ENCODE data around the gene SERPINB8. TPM values are rescaled to one million over a fixed set of nuclear protein-coding genes. Genes with fewer than 3 reads are reported as not detected.
"Not testable (repeated sequence)": the region's sequence is repeated elsewhere in the genome, so short reads cannot be mapped to it uniquely, and the experiment has no call there.

Gene SERPINB8
- total RNA-seq, 1 experiment from 2014 or later, result 2.0 TPM

DNA sequence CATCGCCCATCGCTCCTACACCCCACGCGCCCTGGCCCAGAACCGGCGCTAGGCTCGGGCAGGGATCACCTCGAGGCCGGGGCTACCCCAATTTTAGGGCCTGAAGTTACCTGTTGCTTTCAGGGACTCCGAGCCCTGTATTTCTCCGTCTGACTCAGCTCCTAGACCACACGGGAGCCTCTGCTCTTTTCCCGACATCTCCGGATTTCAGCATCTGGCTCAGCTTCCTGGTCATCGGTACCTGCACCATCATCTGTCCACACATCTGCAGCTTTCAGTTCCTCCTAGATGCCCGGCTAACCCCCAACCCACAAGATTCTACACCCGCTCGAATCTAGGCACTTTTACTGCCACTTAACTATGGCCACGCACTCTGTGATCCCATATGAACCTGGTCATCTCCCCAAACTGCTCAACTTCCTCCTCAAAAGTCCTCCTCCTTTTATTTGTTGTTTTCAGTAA lies 32.9 kb upstream of the SERPINB8 start:
- no TSS peak for BruUV-seq (replicated peaks)
- ChIA-PET CTCF (no interaction called here), POLR2A (no interaction called here)
- Histone ChIP-seq H3K36me3 (ENCODE audit: control insufficient read depth, insufficient read depth, low read length) (no peaks in the 10 kb centered on the region), H3K4me1 (ENCODE audit: control insufficient read depth, insufficient read depth, low read length) (no peaks in the 10 kb centered on the region; the same call in 1 of the 2 replicates), H3K27me3 (ENCODE audit: control insufficient read depth, insufficient read depth, low read length) (peaks cover 5% of the 10 kb centered on the region; the same call in 1 of the 2 replicates), H3K9me3 (ENCODE audit: control insufficient read depth, insufficient read depth, low read depth, low read length) (no peaks in the 10 kb centered on the region), H3K4me3 (ENCODE audit: low read depth in 2 of 2, low read length in 2 of 2) (peak overlapping the region in 1 of 2 experiments; percentile 45; a peak in 2 of 4 replicates), H3K27ac (ENCODE audit: low read length) (no peak overlapping the region)
- TF ChIP-seq SIN3A (IDR thresholded peaks at IDR 0.05; ENCODE audit: borderline replicate concordance, insufficient read depth, low read depth, low read length) (no peak), POLR2AphosphoS5 (IDR thresholded peaks at IDR 0.05; ENCODE audit: low read depth, low read length) (no peak), TCF7L2 (IDR thresholded peaks at IDR 0.05; ENCODE audit: low read depth, low read length) (no peak)
- TF ChIP-seq, protein P1, sequence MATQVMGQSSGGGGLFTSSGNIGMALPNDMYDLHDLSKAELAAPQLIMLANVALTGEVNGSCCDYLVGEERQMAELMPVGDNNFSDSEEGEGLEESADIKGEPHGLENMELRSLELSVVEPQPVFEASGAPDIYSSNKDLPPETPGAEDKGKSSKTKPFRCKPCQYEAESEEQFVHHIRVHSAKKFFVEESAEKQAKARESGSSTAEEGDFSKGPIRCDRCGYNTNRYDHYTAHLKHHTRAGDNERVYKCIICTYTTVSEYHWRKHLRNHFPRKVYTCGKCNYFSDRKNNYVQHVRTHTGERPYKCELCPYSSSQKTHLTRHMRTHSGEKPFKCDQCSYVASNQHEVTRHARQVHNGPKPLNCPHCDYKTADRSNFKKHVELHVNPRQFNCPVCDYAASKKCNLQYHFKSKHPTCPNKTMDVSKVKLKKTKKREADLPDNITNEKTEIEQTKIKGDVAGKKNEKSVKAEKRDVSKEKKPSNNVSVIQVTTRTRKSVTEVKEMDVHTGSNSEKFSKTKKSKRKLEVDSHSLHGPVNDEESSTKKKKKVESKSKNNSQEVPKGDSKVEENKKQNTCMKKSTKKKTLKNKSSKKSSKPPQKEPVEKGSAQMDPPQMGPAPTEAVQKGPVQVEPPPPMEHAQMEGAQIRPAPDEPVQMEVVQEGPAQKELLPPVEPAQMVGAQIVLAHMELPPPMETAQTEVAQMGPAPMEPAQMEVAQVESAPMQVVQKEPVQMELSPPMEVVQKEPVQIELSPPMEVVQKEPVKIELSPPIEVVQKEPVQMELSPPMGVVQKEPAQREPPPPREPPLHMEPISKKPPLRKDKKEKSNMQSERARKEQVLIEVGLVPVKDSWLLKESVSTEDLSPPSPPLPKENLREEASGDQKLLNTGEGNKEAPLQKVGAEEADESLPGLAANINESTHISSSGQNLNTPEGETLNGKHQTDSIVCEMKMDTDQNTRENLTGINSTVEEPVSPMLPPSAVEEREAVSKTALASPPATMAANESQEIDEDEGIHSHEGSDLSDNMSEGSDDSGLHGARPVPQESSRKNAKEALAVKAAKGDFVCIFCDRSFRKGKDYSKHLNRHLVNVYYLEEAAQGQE (IDR thresholded peaks at IDR 0.05; ENCODE audit: insufficient read depth in 1 of 2, low read depth in 2 of 2, low read length in 1 of 2), result no peak
- TF ChIP-seq, protein P2, sequence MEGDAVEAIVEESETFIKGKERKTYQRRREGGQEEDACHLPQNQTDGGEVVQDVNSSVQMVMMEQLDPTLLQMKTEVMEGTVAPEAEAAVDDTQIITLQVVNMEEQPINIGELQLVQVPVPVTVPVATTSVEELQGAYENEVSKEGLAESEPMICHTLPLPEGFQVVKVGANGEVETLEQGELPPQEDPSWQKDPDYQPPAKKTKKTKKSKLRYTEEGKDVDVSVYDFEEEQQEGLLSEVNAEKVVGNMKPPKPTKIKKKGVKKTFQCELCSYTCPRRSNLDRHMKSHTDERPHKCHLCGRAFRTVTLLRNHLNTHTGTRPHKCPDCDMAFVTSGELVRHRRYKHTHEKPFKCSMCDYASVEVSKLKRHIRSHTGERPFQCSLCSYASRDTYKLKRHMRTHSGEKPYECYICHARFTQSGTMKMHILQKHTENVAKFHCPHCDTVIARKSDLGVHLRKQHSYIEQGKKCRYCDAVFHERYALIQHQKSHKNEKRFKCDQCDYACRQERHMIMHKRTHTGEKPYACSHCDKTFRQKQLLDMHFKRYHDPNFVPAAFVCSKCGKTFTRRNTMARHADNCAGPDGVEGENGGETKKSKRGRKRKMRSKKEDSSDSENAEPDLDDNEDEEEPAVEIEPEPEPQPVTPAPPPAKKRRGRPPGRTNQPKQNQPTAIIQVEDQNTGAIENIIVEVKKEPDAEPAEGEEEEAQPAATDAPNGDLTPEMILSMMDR (IDR thresholded peaks at IDR 0.05), result no peak
- intact Hi-C loops (cut with micrococcal nuclease; ENCODE audit: unreplicated experiment) (loop anchor here (1.0 kb wide), 1 partner anchor 46 kb away; no protein-coding TSS in a partner anchor), in situ Hi-C loops (cut with HindIII; ENCODE audit: low pct_unique_long_range_greater_than_20kb, low sequenced_read_pairs) (no loop called here)
- ATAC-seq (no peak), DNase-seq (ENCODE audit: low read depth, low spot score) (no peak)

DNA sequence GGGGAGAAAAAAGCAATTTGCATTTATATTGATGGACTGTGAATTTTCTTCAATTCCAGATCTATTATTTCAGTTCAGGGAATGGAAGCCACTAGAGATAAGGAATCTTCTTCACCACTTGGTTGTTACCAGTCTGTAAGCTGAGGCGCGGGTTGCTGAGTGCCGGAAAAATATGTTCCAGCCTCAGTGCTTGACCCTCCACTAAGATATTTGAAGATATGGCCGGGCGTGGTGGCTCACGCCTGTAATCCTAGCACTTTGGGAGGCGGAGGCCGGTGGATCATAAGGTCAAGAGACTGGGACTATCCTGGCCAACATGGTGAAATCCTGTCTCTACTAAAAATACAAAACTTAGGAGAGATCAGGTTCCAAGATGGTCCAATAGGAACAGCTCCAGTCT lies 29.9 kb upstream of the SERPINB8 start:
- Histone ChIP-seq H3K27me3 (ENCODE audit: control insufficient read depth, insufficient read depth, low read length) (peaks cover 5% of the 10 kb centered on the region; the same call in 1 of the 2 replicates), H3K36me3 (ENCODE audit: control insufficient read depth, insufficient read depth, low read length) (no peaks in the 10 kb centered on the region), H3K27ac (ENCODE audit: low read length) (no peak overlapping the region), H3K4me1 (ENCODE audit: control insufficient read depth, insufficient read depth, low read length) (no peaks in the 10 kb centered on the region; the same call in 1 of the 2 replicates), H3K4me3 (ENCODE audit: low read depth in 2 of 2, low read length in 2 of 2) (no peak overlapping the region), H3K9me3 (ENCODE audit: control insufficient read depth, insufficient read depth, low read depth, low read length) (no peaks in the 10 kb centered on the region)
- in situ Hi-C loops (cut with HindIII; ENCODE audit: low pct_unique_long_range_greater_than_20kb, low sequenced_read_pairs), result no loop called here
- POLR2A ChIA-PET, result no interaction called here
- TF ChIP-seq POLR2AphosphoS5 (IDR thresholded peaks at IDR 0.05; ENCODE audit: low read depth, low read length), result no peak
- no peak for DNase-seq (ENCODE audit: low read depth, low spot score)
- BruUV-seq (replicated peaks), result no TSS peak
- CTCF ChIA-PET, result no interaction called here
- intact Hi-C loops (cut with micrococcal nuclease; ENCODE audit: unreplicated experiment), result no loop called here
- no peak for ATAC-seq

DNA sequence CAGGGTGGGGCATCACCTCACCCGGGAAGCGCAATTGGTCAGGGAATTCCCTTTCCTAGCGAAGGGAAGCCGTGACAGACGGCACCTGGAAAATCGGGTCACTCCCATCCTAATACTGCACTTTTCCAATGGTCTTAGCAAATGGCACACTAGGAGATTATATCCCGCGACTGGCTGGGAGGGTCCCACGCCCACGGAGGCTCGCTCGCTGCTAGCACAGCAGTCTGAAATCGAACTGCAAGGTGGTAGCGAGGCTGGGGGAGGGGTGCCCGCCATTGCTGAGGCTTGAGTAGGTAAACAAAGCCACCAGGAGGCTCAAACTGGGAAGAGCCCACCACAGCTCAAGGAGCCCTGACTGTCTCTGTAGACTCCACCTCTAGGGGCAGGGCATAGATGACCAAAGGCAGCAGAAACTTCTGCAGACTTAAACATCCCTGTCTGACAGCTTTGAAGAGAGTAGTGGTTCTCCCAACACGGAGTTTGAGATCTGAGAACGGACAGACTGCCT lies 29.3 kb upstream of the SERPINB8 start:
- CTCF ChIA-PET, result not testable (repeated sequence)

More for the DNA sequence above, 29.3 kb upstream of the SERPINB8 start:
- intact Hi-C loops (cut with micrococcal nuclease; ENCODE audit: unreplicated experiment); H3K4me3 ChIP-seq (ENCODE audit: low read depth in 2 of 2, low read length in 2 of 2); H3K27ac ChIP-seq (ENCODE audit: low read length); DNase-seq (ENCODE audit: low read depth, low spot score); BruUV-seq (replicated peaks); H3K36me3 ChIP-seq (ENCODE audit: control insufficient read depth, insufficient read depth, low read length); H3K27me3 ChIP-seq (ENCODE audit: control insufficient read depth, insufficient read depth, low read length); H3K9me3 ChIP-seq (ENCODE audit: control insufficient read depth, insufficient read depth, low read depth, low read length); H3K4me1 ChIP-seq (ENCODE audit: control insufficient read depth, insufficient read depth, low read length); POLR2A ChIA-PET; in situ Hi-C loops (cut with HindIII; ENCODE audit: low pct_unique_long_range_greater_than_20kb, low sequenced_read_pairs); ATAC-seq: not testable (repeated sequence)

All from Panc1 (cell line).